PC-3 (cell line): ENCODE measurements around the gene PSD.

ENCODE experiments used
- EZH2 ChIP-seq: fragments of 300-600 bp; sonication (generic); IDR thresholded peaks from one replicate; pipeline ENCODE4 v1.6.1; 2017; ENCODE audit warnings: antibody characterized with exemption, mild to moderate bottlenecking, low read length; ENCODE audit not compliant: unreplicated experiment
- EZH2phosphoT487 ChIP-seq: fragments of 300-600 bp; sonication (generic); IDR thresholded peaks from 2 replicates; pipeline ENCODE4 v1.6.1; 2018; ENCODE audit warnings: mild to moderate bottlenecking, antibody characterized with exemption, low read length, borderline replicate concordance
- TF ChIP-seq, protein P1 (sequence below): fragments of 300-600 bp; sonication (generic); conservative IDR thresholded peaks from 2 replicates; pipeline ENCODE4 v1.5.1; 2017; ENCODE audit warnings: antibody characterized with exemption, low read depth, mild to moderate bottlenecking, low read length

DNA sequence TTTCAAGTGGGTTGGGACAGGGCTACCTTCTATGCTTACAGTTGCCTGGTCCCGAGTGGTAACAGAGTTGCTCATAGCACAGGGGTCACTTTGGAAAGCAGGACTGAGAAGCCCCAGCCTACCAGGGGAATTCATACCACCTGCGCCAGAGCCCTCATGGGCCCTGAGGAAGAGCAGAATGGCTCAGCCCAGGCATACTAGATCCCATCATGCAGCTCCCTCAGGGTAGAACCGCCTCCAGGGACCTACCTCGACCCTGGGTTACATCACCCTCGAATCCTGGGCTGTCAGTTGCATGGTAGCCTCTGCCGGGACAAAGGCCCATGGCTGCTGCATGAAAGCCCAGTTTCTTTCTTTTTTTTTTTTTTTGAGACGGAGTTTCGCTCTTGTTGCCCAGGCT is 10.9 kb upstream of the PSD start:
- TF ChIP-seq, protein P1, sequence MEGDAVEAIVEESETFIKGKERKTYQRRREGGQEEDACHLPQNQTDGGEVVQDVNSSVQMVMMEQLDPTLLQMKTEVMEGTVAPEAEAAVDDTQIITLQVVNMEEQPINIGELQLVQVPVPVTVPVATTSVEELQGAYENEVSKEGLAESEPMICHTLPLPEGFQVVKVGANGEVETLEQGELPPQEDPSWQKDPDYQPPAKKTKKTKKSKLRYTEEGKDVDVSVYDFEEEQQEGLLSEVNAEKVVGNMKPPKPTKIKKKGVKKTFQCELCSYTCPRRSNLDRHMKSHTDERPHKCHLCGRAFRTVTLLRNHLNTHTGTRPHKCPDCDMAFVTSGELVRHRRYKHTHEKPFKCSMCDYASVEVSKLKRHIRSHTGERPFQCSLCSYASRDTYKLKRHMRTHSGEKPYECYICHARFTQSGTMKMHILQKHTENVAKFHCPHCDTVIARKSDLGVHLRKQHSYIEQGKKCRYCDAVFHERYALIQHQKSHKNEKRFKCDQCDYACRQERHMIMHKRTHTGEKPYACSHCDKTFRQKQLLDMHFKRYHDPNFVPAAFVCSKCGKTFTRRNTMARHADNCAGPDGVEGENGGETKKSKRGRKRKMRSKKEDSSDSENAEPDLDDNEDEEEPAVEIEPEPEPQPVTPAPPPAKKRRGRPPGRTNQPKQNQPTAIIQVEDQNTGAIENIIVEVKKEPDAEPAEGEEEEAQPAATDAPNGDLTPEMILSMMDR = no peak
- no peak for TF ChIP-seq EZH2
- TF ChIP-seq EZH2phosphoT487 = no peak
